Activated T-helper 2 cell treated with anti-CD3 and anti-CD28 coated beads, Interferon-gamma antibody, Interleukin-2, Interleukin-4, amounts not matched to agents 10 μg/mL and 5 μg/mL and 100 μg/mL, durations not matched to agents 14 hours and 24 hours and 36 hours (primary cell): ENCODE measurements around the gene KCTD17. TPM values are rescaled to one million over a fixed set of nuclear protein-coding genes. Genes with fewer than 3 reads are reported as not detected.

Source experiments
- DNase-seq: peaks from one replicate; pipeline ENCODE4 v3.0.0; 2021; ENCODE audit warnings: low spot score
- H3K27ac Mint-ChIP-seq: one replicate; pipeline ENCODE4 v1.8.0; 2021; ENCODE audit warnings: mixed read lengths
- H3K27me3 Mint-ChIP-seq: one replicate; pipeline ENCODE4 v1.8.0; 2021; ENCODE audit warnings: low read depth, mixed read lengths
- H3K36me3 Mint-ChIP-seq: one replicate; pipeline ENCODE4 v1.8.0; 2021; ENCODE audit warnings: low read depth, mixed read lengths
- H3K4me1 Mint-ChIP-seq: one replicate; pipeline ENCODE4 v1.8.0; 2021; ENCODE audit warnings: low read depth, mixed read lengths
- H3K4me3 Mint-ChIP-seq: one replicate; pipeline ENCODE4 v1.8.0; 2021; ENCODE audit warnings: low read depth, mild to moderate bottlenecking, moderate library complexity, mixed read lengths
- H3K9me3 Mint-ChIP-seq: one replicate; pipeline ENCODE4 v1.8.0; 2021; ENCODE audit warnings: mixed read lengths
- intact Hi-C: fragments of 100-400 bp; cut with micrococcal nuclease; formaldehyde crosslinking; loops from one replicate; pipeline ENCODE4 v1.15.1; 2023
- total RNA-seq: library from RNA; stranded (reverse); gene quantifications from 2 replicates; pipeline ENCODE4 v1.2.3, GENCODE V29; 2022

The KCTD17 gene
- total RNA-seq, 1 donor from 2014 or later, result 70.4 TPM

- Mint-ChIP-seq H3K27ac (no peak overlapping the region), H3K4me1 (peaks cover 10% of the 10 kb centered on the region), H3K4me3 (no peak overlapping the region), H3K9me3 (no peaks in the 10 kb centered on the region), H3K36me3 (peaks cover 10% of the 10 kb centered on the region), H3K27me3 (no peaks in the 10 kb centered on the region)
- DNase-seq, result no peak
- intact Hi-C loops, result no loop called here
These were observed 27.7 kb upstream of the KCTD17 start for GRCh38 chr22:37023743-37024338.

GRCh38 chr22:37024339-37025157 lies 27.0 kb upstream of the KCTD17 start:
- H3K9me3 Mint-ChIP-seq, result no peaks in the 10 kb centered on the region
- peaks cover 10% of the 10 kb centered on the region for H3K4me1 Mint-ChIP-seq
- no peaks in the 10 kb centered on the region for H3K27me3 Mint-ChIP-seq
- H3K4me3 Mint-ChIP-seq, result no peak overlapping the region
- DNase-seq, result no peak
- H3K36me3 Mint-ChIP-seq, result peaks cover 10% of the 10 kb centered on the region
- intact Hi-C loops, result no loop called here
- no peak overlapping the region for H3K27ac Mint-ChIP-seq

- intact Hi-C loops, result no loop called here
- Mint-ChIP-seq H3K4me1 (peaks cover 10% of the 10 kb centered on the region), H3K4me3 (no peak overlapping the region)
These were observed 26.0 kb upstream of the KCTD17 start for GRCh38 chr22:37025500-37026070.

GRCh38 chr22:37026325-37026724 lies 25.2 kb upstream of the KCTD17 start:
- H3K9me3 Mint-ChIP-seq, result no peaks in the 10 kb centered on the region
- H3K27ac Mint-ChIP-seq, result no peak overlapping the region
- intact Hi-C loops, result no loop called here

More at GRCh38 chr22:37025500-37026070, 26.0 kb upstream of the KCTD17 start:
- no peak for DNase-seq
- no peaks in the 10 kb centered on the region for H3K27me3 Mint-ChIP-seq
- H3K27ac Mint-ChIP-seq, result no peak overlapping the region
- H3K9me3 Mint-ChIP-seq, result no peaks in the 10 kb centered on the region
- peaks cover 8% of the 10 kb centered on the region for H3K36me3 Mint-ChIP-seq

GRCh38 chr22:37027556-37027955 lies 24.0 kb upstream of the KCTD17 start:
- DNase-seq, result no peak
- peaks cover 8% of the 10 kb centered on the region for H3K36me3 Mint-ChIP-seq
- peaks cover 3% of the 10 kb centered on the region for H3K4me1 Mint-ChIP-seq
- no peaks in the 10 kb centered on the region for H3K9me3 Mint-ChIP-seq
- intact Hi-C loops, result no loop called here
- H3K4me3 Mint-ChIP-seq, result no peak overlapping the region
- no peaks in the 10 kb centered on the region for H3K27me3 Mint-ChIP-seq
- H3K27ac Mint-ChIP-seq, result no peak overlapping the region

More at GRCh38 chr22:37026325-37026724, 25.2 kb upstream of the KCTD17 start:
- Mint-ChIP-seq H3K4me1 (peaks cover 8% of the 10 kb centered on the region), H3K4me3 (no peak overlapping the region), H3K27me3 (no peaks in the 10 kb centered on the region), H3K36me3 (peaks cover 8% of the 10 kb centered on the region)
- DNase-seq, result no peak

- no peak for DNase-seq
- intact Hi-C loops, result no loop called here
- Mint-ChIP-seq H3K27me3 (no peaks in the 10 kb centered on the region), H3K36me3 (peaks cover 8% of the 10 kb centered on the region), H3K9me3 (no peaks in the 10 kb centered on the region), H3K4me1 (peaks cover 3% of the 10 kb centered on the region), H3K4me3 (no peak overlapping the region), H3K27ac (no peak overlapping the region)
These were observed 22.6 kb upstream of the KCTD17 start for GRCh38 chr22:37028692-37029674.

GRCh38 chr22:37030560-37031281 lies 20.8 kb upstream of the KCTD17 start:
- Mint-ChIP-seq H3K4me3 (no peak overlapping the region), H3K27ac (no peak overlapping the region), H3K9me3 (no peaks in the 10 kb centered on the region), H3K27me3 (no peaks in the 10 kb centered on the region), H3K36me3 (peaks cover 3% of the 10 kb centered on the region), H3K4me1 (no peaks in the 10 kb centered on the region)
- intact Hi-C loops, result no loop called here
- no peak for DNase-seq

GRCh38 chr22:37032134-37032534 lies 19.4 kb upstream of the KCTD17 start:
- no peaks in the 10 kb centered on the region for H3K27me3 Mint-ChIP-seq
- H3K4me3 Mint-ChIP-seq, result no peak overlapping the region

GRCh38 chr22:37032535-37033460 lies 18.7 kb upstream of the KCTD17 start:
- no peak overlapping the region for H3K4me3 Mint-ChIP-seq
- intact Hi-C loops, result no loop called here
- no peaks in the 10 kb centered on the region for H3K4me1 Mint-ChIP-seq
- no peaks in the 10 kb centered on the region for H3K27me3 Mint-ChIP-seq
- no peak for DNase-seq
- H3K36me3 Mint-ChIP-seq, result no peaks in the 10 kb centered on the region
- no peak overlapping the region for H3K27ac Mint-ChIP-seq
- H3K9me3 Mint-ChIP-seq, result no peaks in the 10 kb centered on the region

More at GRCh38 chr22:37032134-37032534, 19.4 kb upstream of the KCTD17 start:
- intact Hi-C loops, result no loop called here
- Mint-ChIP-seq H3K36me3 (no peaks in the 10 kb centered on the region), H3K27ac (no peak overlapping the region), H3K9me3 (no peaks in the 10 kb centered on the region), H3K4me1 (no peaks in the 10 kb centered on the region)
- no peak for DNase-seq

- Mint-ChIP-seq H3K27ac (no peak overlapping the region), H3K4me3 (no peak overlapping the region), H3K36me3 (no peaks in the 10 kb centered on the region), H3K27me3 (no peaks in the 10 kb centered on the region), H3K4me1 (no peaks in the 10 kb centered on the region), H3K9me3 (no peaks in the 10 kb centered on the region)
- intact Hi-C loops, result no loop called here
- DNase-seq, result no peak
These were observed 17.7 kb upstream of the KCTD17 start for GRCh38 chr22:37033605-37034430.
